H7 (cell line): ENCODE data around the gene BCAS1. TPM values are rescaled to one million over a fixed set of nuclear protein-coding genes. Genes with fewer than 3 reads are reported as not detected.
A peak's percentile ranks its signal among the peaks of the same experiment; 100 is the strongest.
"Not testable (repeated sequence)": the region's sequence is repeated elsewhere in the genome, so short reads cannot be mapped to it uniquely, and the experiment has no call there.

Source experiments
- DNase-seq: peaks from one replicate; pipeline ENCODE4 v3.0.0; 2012
- H3K27me3 ChIP-seq: 2 replicates; pipeline ENCODE4 v1.6.0; 2011; ENCODE audit warnings: mild to moderate bottlenecking, low read length; ENCODE audit not compliant: control insufficient read depth, insufficient read depth
- H3K36me3 ChIP-seq: replicated peaks from 2 replicates; pipeline ENCODE4 v1.5.1; 2011; ENCODE audit warnings: low read length; ENCODE audit not compliant: control insufficient read depth, insufficient read depth
- H3K4me3 ChIP-seq: 2 replicates; pipeline ENCODE4 v1.5.1; 2011; ENCODE audit warnings: low read depth, mild to moderate bottlenecking, control low read depth, low read length, moderate library complexity; ENCODE audit not compliant: insufficient read depth
- total RNA-seq: library from RNA; depleted of rRNA; stranded (reverse); fragments of >200 nt; shearing (Covaris generic); gene quantifications from 2 replicates; pipeline ENCODE4 v1.2.3, GENCODE V29; 2014

The BCAS1 gene
- total RNA-seq, 1 experiment from 2014 or later, result 0.07 TPM

DNA sequence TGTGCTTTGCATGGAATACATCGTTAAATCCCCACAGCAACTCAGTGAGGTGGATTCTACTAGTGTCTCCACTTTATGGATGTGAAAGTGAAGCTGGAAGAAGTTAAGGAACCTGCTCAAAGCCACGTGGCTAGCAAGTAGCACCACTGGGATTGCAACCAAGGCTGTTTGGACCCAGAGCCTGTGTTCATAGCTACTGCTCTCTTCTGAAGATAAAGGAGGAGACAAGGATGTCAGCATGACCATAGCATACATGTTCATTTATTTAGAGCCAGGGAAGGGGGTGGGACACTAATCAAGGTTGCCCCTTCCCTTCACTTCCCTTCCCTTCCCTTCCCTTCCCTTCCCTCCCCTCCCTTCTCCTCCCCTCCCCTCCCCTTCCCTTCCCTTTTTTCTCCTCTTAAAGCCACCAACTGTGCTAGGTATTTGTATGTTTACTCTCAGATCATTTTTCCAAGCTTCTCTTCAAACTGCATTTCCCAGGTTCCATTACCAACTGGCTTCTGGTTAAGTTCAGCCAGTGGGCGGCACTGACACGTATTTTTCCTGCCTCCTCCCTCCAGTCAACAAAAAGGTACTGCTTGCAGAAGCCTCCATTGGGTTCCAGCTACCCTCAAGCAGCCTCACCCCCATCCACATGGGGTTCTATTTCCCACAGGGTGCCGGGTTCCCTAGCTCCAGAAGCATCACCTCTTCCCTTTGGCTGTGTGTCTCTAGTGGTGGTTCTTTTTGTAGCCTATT, 134.9 kb downstream of the BCAS1 start:
- DNase-seq, result no peak

DNA sequence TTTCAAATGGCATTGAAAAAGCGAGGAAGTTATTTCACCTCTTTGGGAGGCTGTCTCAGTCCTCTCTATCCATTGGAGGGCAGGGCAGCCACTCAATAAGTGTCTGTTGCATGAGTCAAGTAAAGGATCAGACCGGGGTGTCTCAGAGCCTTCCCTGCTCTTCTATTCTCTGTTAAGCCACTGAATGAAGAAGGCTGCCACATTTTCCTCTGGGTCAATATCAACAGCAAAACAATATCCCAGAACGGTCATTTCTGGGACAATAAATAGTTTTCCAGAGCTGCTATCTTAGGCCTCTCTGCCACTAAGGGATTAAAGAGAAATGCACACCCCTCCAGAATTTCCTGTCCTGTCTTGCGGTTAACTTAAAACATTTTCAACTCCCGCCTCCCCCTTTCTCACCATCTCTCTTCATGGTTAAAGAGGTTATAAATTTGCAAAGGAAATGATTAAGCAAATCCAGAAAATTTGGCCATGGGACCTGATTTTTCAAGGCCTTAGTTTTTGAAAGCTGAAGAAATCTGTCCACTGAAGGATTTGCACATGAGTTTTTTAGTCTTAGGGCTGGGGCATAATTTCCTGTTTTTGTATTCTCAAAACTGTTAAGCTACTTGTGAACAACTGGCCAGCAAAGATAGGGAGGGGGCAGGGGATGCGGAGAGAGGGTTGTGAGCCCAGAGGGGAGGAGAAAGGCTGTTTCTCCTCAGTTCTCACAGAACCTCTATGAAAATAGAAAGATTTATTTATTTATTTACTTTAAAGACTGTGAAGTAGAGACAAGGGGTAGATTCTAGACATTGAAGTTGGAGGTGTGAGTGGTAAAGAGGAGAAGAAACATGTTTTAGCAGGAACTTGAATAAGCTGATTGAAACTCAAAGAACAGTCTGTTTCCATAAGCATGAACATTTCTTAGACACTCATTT, 135.7 kb downstream of the BCAS1 start:
- no peaks in the 10 kb centered on the region for H3K27me3 ChIP-seq
- peak; percentile 51 for DNase-seq
- no peaks in the 10 kb centered on the region for H3K36me3 ChIP-seq
- H3K4me3 ChIP-seq, result no peak overlapping the region

More for the DNA sequence above, 134.9 kb downstream of the BCAS1 start:
- Histone ChIP-seq H3K4me3 (no peak overlapping the region), H3K36me3 (no peaks in the 10 kb centered on the region), H3K27me3 (no peaks in the 10 kb centered on the region)

GRCh38 chr20:53933232-53933846, 137.1 kb downstream of the BCAS1 start:
- no peak for DNase-seq
- H3K4me3 ChIP-seq, result no peak overlapping the region
- no peaks in the 10 kb centered on the region for H3K27me3 ChIP-seq
- no peaks in the 10 kb centered on the region for H3K36me3 ChIP-seq

DNA sequence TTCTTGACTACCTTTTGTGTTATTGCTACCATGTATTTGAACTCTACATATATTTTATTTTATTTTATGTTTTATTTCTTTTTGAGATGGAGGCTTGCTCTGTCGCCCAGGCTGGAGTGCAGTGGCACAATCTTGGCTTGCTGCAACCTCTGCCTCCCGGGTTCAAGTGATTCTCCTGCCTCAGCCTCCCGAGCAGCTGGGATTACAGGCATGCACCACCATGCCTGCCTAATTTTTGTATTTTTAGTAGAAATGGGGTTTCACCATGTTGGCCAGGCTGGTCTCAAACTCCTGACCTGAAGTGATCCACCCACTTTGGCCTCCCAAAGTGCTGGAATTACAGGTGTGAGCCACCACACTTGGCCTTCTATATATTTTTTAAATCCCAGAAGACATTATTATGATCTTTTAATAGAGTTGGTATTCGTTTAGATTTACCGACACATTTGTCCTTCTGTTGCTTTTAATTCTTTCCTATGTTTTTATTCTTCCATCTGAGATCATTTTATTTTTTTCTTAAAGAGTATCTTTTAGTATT, 137.7 kb downstream of the BCAS1 start:
- DNase-seq, H3K36me3 ChIP-seq, H3K27me3 ChIP-seq, H3K4me3 ChIP-seq: not testable (repeated sequence)

GRCh38 chr20:53931597-53931996, 138.8 kb downstream of the BCAS1 start:
- DNase-seq, result no peak
- Histone ChIP-seq H3K27me3 (no peaks in the 10 kb centered on the region), H3K4me3 (no peak overlapping the region), H3K36me3 (no peaks in the 10 kb centered on the region)

- DNase-seq, result no peak
- no peaks in the 10 kb centered on the region for H3K36me3 ChIP-seq
Measured at GRCh38 chr20:53930651-53931504, 139.5 kb downstream of the BCAS1 start.

DNA sequence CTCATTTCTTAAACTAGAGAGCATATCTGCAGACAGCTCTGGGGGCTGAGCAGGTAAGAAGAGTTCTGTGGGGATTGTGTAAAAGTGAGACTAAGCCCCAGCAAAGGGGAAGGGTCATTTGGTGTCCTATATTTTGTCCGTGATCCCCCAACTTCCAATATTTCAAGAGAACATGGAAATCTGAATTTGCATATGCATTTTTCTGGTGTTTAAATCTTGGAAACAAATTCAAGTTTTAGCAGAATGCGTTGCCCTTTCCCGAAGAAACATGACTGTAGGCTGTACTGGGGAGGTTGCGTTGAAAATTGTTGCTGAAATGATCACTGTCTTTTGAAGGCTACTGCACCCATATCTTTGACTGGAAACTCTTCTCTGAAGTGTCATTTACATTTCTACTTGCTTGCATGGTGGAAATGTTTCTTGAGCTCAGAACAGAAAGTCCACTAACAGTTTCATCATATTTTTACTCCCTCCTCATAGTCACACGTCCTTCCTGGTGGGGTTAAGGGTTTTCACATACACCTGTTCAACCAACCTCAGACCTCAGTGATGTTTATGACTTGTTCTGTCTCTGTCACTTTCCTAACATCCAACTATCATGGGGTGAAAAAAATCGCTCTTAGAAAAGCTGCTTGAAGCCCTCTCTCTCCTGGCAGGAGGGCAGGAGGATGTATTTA, 140.3 kb downstream of the BCAS1 start:
- H3K36me3 ChIP-seq, result no peaks in the 10 kb centered on the region
- no peak overlapping the region for H3K4me3 ChIP-seq
- DNase-seq, result no peak
- no peaks in the 10 kb centered on the region for H3K27me3 ChIP-seq

More at GRCh38 chr20:53930651-53931504, 139.5 kb downstream of the BCAS1 start:
- Histone ChIP-seq H3K27me3 (no peaks in the 10 kb centered on the region), H3K4me3 (no peak overlapping the region)

DNA sequence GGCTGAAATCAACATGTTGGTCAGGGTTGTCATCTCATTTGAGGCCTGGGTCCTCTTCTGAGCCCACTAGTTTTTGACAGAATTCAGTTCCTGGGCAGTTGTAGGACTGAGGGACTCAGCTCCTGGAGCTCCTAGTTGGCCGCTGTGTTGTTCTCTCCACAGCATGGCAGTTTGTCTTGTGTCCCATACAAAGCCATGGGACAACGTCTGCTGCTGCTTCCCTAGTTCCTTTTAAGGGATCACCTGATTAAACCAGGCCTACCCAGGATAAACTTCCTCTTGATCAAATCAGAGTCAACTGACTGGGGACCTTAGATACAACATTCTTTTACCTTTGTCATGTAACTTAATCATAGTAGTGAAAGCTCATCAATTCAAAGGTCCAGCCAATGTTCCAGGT, 141.0 kb downstream of the BCAS1 start:
- Histone ChIP-seq H3K4me3 (no peak overlapping the region), H3K27me3 (no peaks in the 10 kb centered on the region), H3K36me3 (no peaks in the 10 kb centered on the region)
- DNase-seq, result no peak

- DNase-seq, result no peak
- Histone ChIP-seq H3K4me3 (no peak overlapping the region), H3K36me3 (no peaks in the 10 kb centered on the region), H3K27me3 (no peaks in the 10 kb centered on the region)
Measured at GRCh38 chr20:53927990-53928389, 142.4 kb downstream of the BCAS1 start.

GRCh38 chr20:53926428-53927028, 143.9 kb downstream of the BCAS1 start:
- Histone ChIP-seq H3K27me3 (no peaks in the 10 kb centered on the region), H3K4me3 (no peak overlapping the region), H3K36me3 (no peaks in the 10 kb centered on the region)
- DNase-seq, result no peak

DNA sequence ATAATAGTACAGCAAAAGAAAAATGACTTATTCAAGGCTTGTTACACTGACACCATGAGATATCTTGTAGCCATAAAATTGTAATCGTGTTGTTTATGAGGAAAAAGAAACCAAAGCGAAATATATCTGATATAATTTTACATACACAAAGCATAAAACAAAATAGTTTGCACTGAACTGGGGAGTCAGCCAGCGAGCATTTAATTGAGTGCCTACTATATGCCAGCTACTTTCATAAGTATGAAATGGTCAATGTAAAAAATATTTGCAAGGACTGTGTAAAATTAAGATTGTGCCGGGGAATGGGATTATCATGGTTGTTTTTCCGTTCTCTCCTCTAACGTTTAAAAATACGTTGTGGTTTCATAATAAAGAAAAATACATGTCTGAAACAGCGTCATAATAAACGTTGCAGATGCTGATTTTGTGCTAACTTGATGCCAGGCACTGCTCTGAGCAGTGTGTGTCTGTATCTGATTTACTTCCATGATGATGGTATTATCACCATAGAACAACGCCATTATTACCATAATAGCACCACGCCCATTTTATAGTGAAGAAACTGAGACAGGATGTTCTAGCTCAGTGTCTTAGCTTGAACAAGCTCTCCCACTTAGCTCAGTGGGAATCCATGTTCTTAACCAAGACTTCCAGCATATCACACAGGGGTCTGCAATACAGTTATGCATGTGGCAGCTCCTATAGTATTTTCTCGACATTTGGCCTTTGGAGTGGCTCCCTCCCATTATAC, 144.6 kb downstream of the BCAS1 start:
- Histone ChIP-seq H3K36me3 (no peaks in the 10 kb centered on the region), H3K4me3 (no peak overlapping the region), H3K27me3 (no peaks in the 10 kb centered on the region)
- DNase-seq, result no peak

DNA sequence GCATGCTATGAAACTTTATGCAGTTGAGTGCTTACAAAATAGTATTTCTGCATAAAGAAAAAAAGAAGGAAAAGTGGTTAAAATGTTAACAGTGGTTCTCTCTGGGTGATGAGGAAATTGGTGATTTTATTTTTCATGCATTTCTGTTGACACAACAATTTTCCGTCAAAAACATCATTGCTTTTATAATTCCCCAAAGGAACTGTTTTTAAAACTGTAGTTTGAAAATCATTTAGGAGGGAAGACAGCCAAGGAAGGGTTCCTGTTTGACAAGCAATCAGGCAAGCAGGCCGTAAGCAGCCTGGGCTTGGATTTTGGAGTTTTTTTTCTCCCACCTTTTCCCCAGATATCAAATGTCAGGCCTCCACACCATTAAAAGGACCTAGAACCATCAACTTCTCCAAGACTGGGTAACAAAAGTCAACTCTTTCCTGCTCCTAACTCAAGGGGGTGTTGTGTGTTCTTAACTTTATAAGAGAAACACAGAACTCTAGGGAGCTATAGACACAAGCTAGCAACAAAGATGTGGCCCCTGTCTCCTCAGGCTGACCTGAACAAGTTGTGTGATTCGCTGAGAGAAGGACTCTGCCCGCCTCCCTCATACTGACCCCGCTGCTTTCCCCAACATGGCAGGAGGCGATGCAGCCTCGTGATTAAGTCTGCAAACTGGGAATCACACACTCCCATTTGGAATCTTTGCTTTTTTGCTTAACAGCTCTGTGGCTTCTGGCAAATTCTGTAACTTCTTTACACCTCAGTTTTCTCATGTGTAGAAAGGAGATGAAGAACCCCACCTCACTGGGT, 146.6 kb downstream of the BCAS1 start:
- no peak for DNase-seq
- Histone ChIP-seq H3K27me3 (no peaks in the 10 kb centered on the region), H3K4me3 (no peak overlapping the region), H3K36me3 (no peaks in the 10 kb centered on the region)
